ENCODE measurements around the gene GTPBP1.

The GTPBP1 gene

DNA sequence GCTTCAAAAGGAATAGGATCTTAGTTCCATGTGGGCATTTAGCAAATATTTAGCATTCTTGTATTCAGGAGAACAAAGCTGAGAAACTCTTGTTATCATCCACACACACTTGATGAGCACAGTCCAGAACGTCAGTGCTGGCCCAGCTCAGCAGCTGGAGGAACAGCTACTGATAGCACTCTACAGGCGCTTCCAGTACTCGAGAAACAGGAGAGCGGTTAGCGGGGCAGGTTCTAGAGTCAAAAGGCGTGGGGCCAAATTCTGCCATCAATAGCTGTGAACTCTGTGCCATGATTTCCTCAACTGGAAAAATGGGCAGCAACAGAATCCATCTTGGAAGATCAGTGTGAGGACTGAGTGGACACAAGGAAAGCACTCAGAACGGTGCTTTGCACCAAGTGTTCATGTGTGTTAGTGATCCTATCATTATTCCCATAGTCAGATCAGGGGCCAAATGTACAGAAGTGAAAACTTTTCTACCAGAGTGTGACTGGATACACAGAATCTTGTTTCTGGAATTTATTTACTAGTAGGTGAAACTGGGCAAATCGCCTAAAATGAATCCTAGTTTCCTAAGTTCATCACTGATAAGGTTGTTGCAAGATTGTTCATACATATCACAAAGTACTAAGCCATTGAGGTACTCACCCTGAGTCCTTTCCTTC is 8.2 kb upstream of the GTPBP1 start:
- Histone ChIP-seq H3K27me3 (replicated peaks; ENCODE audit: insufficient read depth, low read length) (no peaks in the 10 kb centered on the region), H3K79me2 (ENCODE audit: low read length) (peaks cover 71% of the 10 kb centered on the region), H3K9me2 (replicated peaks; ENCODE audit: insufficient read depth, low read length) (no peaks in the 10 kb centered on the region), H3F3A (ENCODE audit: insufficient read depth, low read length) (peaks cover 6% of the 10 kb centered on the region; the same call in 1 of the 2 replicates), H4K20me1 (ENCODE audit: insufficient read depth, low read length) (no peaks in the 10 kb centered on the region), H3K27ac (ENCODE audit: low read length) (no peak overlapping the region), H2AFZ (ENCODE audit: low read length) (no peak overlapping the region), H3K9me3 (replicated peaks; ENCODE audit: insufficient read depth, low read length) (no peaks in the 10 kb centered on the region), H3K9ac (ENCODE audit: low read length) (no peak overlapping the region), H3K4me3 (ENCODE audit: low read length) (no peak overlapping the region), H3K4me1 (ENCODE audit: low read length) (peaks cover 16% of the 10 kb centered on the region; the same call in 1 of the 2 replicates), H3K4me2 (ENCODE audit: low read depth, low read length) (0 out of 2 replicates have a peak overlapping the region, but pooled peaks have one; percentile 31), H3K36me3 (replicated peaks; ENCODE audit: insufficient read depth, low read length) (no peaks in the 10 kb centered on the region)
- DNase-seq: no peak
- no peak for TF ChIP-seq EZH2phosphoT487 (IDR thresholded peaks at IDR 0.05; ENCODE audit: low read length)
- TF ChIP-seq EZH2 (optimal IDR thresholded peaks at IDR 0.05; ENCODE audit: low read depth, low read length): no peak
- TF ChIP-seq CTCF (IDR thresholded peaks at IDR 0.05; ENCODE audit: low read length): no peak

- Histone ChIP-seq H3K27ac (ENCODE audit: low read length) (no peak overlapping the region), H3K4me3 (ENCODE audit: low read length) (no peak overlapping the region), H3K9ac (ENCODE audit: low read length) (no peak overlapping the region), H3F3A (ENCODE audit: insufficient read depth, low read length) (peaks cover 6% of the 10 kb centered on the region; the same call in 1 of the 2 replicates), H3K4me1 (ENCODE audit: low read length) (peaks cover 16% of the 10 kb centered on the region; the same call in 1 of the 2 replicates), H3K79me2 (ENCODE audit: low read length) (peaks cover 63% of the 10 kb centered on the region), H3K9me3 (replicated peaks; ENCODE audit: insufficient read depth, low read length) (no peaks in the 10 kb centered on the region), H2AFZ (ENCODE audit: low read length) (no peak overlapping the region), H4K20me1 (ENCODE audit: insufficient read depth, low read length) (no peaks in the 10 kb centered on the region), H3K9me2 (replicated peaks; ENCODE audit: insufficient read depth, low read length) (no peaks in the 10 kb centered on the region), H3K4me2 (ENCODE audit: low read depth, low read length) (peak overlapping the region; percentile 80), H3K27me3 (replicated peaks; ENCODE audit: insufficient read depth, low read length) (no peaks in the 10 kb centered on the region), H3K36me3 (replicated peaks; ENCODE audit: insufficient read depth, low read length) (no peaks in the 10 kb centered on the region)
- no peak for DNase-seq
- no peak for TF ChIP-seq CTCF (IDR thresholded peaks at IDR 0.05; ENCODE audit: low read length)
- TF ChIP-seq EZH2 (optimal IDR thresholded peaks at IDR 0.05; ENCODE audit: low read depth, low read length): no peak
- TF ChIP-seq EZH2phosphoT487 (IDR thresholded peaks at IDR 0.05; ENCODE audit: low read length): no peak
These were observed 7.2 kb upstream of the GTPBP1 start for GRCh38 chr22:38698407-38699094.

DNA sequence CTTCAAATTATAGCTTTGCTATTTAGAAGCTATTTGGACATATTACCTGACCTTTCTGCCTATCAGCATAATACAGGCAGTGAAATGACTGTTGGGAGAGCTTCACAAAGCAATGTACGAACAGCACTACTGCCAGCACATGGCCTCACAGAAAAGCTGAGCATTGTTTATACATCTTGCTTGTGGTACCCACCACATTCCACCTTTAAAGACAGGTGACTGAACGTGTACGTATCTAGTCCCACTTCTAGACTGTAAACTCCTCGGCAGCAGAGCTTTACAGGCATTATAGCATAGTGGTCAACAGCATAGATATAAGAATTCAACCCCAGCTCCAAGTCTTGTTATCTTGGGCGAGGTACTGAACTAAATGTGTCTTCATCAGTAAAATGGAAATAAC is 6.6 kb upstream of the GTPBP1 start:
- TF ChIP-seq EZH2phosphoT487 (IDR thresholded peaks at IDR 0.05; ENCODE audit: low read length) (no peak), CTCF (IDR thresholded peaks at IDR 0.05; ENCODE audit: low read length) (no peak), EZH2 (optimal IDR thresholded peaks at IDR 0.05; ENCODE audit: low read depth, low read length) (no peak)
- no peaks in the 10 kb centered on the region for H4K20me1 ChIP-seq (ENCODE audit: insufficient read depth, low read length)
- H3F3A ChIP-seq (ENCODE audit: insufficient read depth, low read length): peaks cover 11% of the 10 kb centered on the region; the same call in 1 of the 2 replicates
- no peak overlapping the region for H3K9ac ChIP-seq (ENCODE audit: low read length)
- no peak overlapping the region for H2AFZ ChIP-seq (ENCODE audit: low read length)
- peak overlapping the region; percentile 93 for H3K4me3 ChIP-seq (ENCODE audit: low read length)
- peaks cover 57% of the 10 kb centered on the region for H3K79me2 ChIP-seq (ENCODE audit: low read length)
- DNase-seq: no peak
- peak overlapping the region; percentile 80 for H3K4me2 ChIP-seq (ENCODE audit: low read depth, low read length)
- H3K4me1 ChIP-seq (ENCODE audit: low read length): peaks cover 19% of the 10 kb centered on the region
- no peaks in the 10 kb centered on the region for H3K9me3 ChIP-seq (replicated peaks; ENCODE audit: insufficient read depth, low read length)
- no peaks in the 10 kb centered on the region for H3K9me2 ChIP-seq (replicated peaks; ENCODE audit: insufficient read depth, low read length)
- no peak overlapping the region for H3K27ac ChIP-seq (ENCODE audit: low read length)
- no peaks in the 10 kb centered on the region for H3K27me3 ChIP-seq (replicated peaks; ENCODE audit: insufficient read depth, low read length)
- no peaks in the 10 kb centered on the region for H3K36me3 ChIP-seq (replicated peaks; ENCODE audit: insufficient read depth, low read length)

All from MM.1S (cell line).